GM21723 (cell line): Measurements from ENCODE around the gene STAB2.
"Not testable (repeated sequence)": the region's sequence is repeated elsewhere in the genome, so short reads cannot be mapped to it uniquely, and the experiment has no call there.

ENCODE experiments used
- ATAC-seq: cut with Tn5 transposase; IDR thresholded peaks from one replicate; pipeline ENCODE4 v1.9.1; 2021; ENCODE audit warnings: mild to moderate bottlenecking, moderate library complexity; ENCODE audit not compliant: unreplicated experiment

The STAB2 gene

DNA sequence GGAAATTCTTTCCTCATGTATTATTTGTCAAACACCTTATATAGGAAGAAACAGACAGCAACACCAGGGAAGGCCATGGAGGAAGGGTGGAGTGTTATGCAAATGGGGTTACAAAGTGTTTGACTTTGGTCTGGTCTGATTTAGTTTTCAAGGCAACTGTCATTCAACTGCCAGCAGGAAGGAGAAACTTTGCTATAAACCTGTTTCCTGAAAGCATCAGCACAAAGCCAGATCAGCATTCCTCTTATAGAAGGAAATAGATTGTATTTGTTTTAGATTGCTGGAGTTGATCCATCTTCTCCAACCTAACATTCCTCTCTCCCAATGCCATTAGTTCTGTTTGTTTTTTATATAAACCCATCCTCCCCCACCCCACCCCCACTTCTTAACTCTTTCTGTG lies 65.7 kb downstream of the STAB2 start:
- ATAC-seq = no peak

DNA sequence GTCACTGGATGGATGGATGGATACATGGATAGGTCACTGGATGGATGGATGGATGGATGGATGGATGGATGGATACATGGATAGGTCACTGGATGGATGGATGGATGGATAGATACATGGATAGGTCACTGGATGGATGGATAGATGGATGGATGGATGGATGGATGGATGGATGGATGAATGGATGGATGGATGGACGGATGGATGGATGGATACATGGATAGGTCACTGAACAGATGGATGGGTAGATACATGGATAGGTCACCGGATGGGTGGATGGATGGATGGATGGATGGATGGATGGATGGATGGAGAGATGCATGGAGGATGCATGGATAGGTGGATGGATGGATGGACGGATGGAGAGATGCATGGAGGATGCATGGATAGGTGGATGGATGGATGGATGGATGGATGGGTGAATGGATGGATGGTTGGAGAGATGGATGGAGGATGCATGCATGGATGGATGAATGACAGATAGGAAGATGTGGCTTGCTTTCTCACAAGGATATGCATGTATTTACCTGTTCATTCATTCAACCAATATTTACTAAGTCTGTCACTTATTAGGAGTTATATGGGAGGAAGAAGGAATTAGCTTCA lies 66.6 kb downstream of the STAB2 start:
- ATAC-seq = not testable (repeated sequence)

DNA sequence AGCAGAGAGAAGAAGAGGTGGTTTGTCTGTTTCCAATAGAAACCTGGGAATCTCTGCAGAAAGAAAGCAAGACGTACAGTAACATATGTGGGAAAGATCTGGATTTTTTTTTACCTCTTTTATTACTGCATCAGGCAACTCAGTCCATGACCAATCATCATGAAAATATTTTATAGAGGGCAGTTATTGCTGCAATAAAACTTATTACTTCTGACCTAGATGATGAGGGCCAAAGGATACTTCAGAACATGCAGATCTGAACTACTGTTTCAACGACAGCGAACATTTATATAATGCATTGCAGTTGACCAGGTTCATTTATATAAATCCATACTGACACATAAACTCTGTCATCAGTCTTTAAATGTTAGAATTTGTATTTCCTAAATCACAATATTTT lies 67.7 kb downstream of the STAB2 start:
- no peak for ATAC-seq

DNA sequence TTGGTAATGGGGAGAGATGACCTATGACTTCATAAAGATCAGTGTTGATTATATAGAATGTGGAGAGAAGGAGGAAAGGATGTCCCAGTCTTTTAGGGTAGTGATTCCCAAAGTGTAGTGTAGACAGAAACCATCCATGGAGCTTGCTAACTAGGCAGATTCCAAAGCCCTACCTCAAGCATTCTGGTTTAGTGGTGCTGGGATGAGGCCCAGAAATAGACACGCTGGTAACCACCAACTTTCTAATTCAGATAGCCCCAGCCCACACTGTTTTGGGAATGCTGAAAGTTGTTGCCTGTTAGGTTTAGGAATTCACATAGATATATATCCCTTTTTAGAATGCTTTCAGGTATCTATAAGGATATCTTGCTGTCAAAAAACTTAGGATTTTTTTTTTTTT lies 69.2 kb downstream of the STAB2 start:
- ATAC-seq = no peak

DNA sequence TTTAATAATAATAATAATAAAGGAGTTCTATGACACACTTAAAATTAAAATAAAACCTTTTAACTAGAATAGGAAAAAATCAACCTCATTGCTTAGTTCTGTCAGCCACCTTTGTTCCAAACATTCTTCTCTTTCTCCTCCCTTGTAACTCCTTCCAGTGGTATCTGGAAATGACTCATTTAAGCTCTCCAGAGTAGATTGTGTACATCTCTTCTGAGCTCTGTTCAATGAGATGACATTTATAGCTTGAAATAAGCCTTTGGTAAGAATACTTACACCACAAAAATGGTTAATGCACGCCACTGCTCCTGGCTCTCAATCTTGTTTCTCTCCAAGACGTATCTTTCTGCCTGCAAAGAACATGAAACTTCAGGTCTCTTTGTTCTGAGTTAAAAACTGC lies 70.3 kb downstream of the STAB2 start:
- ATAC-seq = no peak

DNA sequence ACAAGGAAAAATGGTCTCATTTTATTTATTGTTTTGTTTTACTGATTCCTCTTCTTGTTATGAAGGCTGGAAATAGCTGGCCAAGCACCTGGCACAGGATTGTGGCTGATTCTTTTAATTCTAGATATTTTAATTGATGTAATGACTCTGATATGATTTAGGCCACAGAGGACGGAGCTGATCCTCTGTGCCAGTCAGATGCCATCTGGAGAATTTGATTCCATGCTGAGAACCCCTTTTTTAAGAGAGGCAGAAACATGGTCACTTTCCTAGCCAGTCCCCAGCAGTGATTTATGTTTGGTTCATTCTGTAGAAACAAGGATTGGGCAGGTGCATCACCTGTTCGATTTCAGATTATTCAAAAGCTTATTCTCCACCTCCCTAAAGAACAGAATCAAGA lies 77.6 kb downstream of the STAB2 start:
- no peak for ATAC-seq

DNA sequence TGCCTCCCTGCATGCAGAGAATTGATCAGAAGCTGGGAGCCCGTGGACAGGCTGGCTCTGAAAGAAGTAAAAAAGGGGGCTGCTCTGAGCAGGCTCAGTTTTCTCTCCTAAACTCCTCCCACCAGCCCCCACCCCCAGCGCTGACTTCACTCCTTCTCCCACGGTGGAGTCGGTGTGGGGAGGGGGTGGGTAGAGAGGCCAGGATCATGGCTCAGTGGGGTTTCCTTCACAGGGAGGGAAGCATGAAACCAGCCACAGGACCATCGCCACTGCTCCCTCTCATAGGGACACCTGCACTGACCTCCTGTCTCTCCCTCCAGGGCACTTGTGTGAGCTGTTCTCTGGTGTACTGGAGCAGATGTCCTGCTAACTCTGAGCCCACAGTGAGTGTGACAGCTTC lies 78.9 kb downstream of the STAB2 start:
- ATAC-seq = no peak

DNA sequence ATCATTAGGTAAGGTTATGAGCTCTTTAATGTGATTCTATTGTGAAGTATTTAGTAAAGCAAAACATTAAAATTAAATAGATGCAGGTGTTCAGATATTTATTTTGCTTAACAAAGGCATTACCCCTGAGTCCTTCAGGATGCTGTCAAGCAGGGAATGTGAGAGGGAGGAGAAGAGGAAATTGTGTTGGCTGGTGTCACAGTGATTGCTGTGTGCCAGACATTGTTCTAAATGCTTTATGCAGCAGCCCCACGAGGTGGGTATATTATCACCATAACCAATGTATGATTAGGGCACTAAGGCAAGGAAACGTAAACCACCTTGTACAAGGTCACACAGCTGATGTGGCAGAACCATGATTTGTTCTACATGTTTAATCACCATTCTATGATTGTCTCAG lies 80.1 kb downstream of the STAB2 start:
- no peak for ATAC-seq

DNA sequence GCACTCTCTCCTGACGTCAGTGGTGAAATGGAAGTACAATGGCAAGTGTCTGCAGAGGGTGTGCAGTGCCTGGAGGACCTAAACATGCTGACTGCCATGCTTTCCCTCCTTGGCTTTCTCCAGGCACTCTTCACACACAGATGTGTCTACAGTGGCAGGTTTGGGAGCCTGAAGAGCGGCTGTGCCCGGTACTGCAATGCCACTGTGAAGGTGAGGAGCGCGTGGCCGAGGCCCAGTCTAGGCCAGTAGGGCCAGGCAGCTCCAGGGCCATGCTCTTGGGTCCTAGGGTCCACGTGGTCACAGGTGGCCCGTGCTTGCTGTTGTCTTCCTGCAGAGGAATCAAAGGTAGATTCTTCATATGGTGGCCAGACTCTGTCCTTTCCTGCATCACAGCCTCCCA lies 81.4 kb downstream of the STAB2 start:
- no peak for ATAC-seq

DNA sequence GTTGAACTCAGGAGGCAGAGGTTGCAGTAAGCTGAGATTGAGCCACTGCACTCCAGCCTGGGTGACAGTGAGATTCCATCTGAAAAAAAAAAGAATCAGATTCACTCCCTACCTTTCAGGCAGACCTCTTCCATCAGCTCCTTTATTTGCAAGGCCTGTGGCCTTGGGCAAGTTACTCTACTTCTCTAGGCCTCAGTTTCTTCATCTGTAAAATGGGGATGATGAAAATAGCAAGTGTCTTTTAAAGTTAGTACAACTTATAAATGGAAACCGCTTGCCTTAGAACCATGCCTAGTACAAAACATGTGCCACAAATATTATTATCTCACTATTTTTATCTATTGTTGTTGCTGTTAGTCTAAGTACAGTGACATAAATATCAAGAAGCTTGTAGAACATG lies 84.3 kb downstream of the STAB2 start:
- ATAC-seq = no peak

DNA sequence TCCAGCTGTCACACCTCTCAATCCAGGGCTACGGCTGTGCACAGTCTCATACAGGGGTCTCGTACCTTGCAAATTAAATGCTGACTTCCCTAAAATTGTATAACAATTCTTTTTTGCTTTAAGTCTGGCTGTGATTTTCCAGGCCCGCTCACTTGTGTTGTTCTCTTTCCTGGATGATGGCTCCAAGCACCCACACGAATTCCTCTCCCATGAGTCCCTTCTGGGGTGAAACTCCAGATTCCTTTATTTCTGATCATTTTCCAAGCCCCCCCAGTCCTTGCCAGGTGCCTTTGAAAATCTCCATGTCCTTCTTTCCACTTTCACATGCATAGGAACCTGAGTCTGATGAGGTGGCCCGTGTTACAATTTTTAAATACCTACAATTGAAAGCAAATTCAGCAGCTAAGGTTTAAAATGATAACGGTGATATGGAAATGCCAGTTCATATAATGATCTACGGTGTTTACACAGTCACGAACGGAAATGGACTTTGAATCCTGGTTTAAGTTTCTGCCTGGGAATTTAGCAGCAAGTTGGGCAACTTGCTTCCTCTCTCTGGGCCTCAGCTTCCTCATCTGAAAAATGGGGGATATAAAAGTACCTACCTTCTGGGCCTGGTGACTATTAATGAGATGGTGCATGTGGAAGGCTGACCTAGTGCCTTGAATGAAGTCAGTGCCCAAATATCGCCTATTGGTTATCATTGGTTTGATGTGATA lies 85.5 kb downstream of the STAB2 start:
- ATAC-seq = no peak

DNA sequence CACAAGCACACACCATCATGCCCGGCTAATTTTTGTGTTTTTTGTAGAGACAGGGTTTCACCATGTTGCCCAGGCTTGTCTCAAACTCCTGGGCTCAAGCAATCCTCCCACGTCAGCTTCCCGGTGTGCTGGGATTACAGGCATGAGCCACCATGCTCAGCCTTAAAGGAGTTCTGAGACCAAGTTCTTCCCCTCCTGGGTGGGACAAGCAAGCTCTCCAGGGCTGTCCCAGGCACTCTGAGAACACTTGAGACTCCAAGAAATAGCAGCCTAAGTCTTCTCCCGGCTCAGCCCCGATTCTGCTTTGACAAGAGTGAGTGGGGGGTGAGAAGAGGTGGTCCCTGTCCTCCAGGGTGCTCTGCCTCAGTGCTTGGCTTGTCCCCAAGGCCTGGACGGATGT lies 86.4 kb downstream of the STAB2 start:
- ATAC-seq = no peak

DNA sequence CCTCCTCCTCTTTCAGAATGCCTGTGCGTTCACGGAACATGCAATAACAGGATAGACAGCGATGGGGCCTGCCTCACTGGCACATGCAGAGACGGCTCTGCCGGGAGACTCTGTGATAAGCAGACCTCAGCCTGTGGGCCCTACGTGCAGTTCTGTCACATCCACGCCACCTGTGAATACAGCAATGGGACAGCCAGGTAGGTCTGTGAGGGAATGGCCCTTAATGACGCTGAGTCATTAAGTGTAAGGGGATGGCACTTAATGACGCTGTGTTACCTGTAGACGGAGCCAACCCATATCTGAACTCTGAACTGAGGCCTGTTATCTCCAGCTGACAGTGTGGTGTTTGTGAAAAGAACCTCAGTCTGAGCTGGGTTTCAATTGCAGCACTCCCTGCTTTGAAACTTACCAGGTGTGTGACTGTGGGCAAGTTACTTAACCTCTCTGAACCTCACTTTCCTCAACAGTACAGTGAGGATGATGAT lies 86.9 kb downstream of the STAB2 start:
- ATAC-seq = no peak

DNA sequence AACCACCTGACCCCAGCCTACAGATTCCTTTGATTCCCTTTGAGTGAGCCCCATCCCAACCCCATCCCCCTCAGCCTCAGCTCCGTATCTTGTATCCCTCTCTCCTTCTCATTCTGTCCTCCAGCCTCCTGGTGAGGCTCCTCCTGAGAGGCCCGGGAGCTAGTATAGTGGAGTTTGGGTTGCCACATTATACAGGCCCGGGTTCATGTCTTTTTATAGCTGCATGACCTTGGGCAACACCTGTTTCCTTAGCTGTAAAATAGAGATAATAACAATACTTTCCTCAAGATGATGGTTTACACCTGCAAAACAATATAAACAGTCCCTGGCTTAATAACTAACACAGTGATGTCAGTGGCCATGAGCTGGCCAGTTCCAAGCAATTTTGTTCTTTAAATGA lies 89.8 kb downstream of the STAB2 start:
- no peak for ATAC-seq

DNA sequence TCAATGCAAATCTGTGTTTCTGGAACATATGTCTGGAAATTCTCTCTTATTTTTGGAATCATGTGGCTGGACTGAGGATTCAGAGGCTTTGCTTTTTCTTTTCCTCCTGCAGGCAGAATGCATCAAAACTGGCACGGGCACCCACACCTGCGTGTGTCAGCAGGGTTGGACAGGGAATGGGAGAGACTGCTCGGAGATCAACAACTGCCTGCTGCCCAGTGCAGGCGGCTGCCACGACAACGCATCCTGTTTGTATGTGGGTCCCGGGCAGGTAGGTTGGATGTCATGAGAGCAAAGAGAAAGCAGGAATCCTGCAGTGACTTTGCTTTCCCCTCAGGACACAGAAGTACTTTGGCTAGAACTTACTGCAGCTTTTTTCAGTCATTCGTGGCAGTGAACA lies 90.3 kb downstream of the STAB2 start:
- no peak for ATAC-seq

DNA sequence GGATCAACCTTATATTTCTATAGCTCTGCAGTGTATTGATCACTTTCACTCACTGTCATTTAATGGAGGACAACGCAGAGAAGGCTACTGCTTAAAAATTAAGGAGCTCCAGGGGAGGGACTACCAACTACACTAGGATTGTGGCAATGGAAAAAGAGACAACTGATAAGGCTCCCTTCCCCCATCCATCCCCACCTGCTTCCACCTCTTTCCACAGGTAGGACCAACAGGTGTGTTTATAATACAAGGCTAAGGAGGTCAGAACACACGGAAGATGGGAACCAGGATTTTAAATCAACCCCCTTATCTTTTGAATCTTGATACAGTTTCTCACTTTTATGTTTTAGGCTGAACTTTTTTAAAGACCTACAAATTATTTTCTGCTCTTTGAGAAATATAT lies 90.8 kb downstream of the STAB2 start:
- ATAC-seq = no peak

DNA sequence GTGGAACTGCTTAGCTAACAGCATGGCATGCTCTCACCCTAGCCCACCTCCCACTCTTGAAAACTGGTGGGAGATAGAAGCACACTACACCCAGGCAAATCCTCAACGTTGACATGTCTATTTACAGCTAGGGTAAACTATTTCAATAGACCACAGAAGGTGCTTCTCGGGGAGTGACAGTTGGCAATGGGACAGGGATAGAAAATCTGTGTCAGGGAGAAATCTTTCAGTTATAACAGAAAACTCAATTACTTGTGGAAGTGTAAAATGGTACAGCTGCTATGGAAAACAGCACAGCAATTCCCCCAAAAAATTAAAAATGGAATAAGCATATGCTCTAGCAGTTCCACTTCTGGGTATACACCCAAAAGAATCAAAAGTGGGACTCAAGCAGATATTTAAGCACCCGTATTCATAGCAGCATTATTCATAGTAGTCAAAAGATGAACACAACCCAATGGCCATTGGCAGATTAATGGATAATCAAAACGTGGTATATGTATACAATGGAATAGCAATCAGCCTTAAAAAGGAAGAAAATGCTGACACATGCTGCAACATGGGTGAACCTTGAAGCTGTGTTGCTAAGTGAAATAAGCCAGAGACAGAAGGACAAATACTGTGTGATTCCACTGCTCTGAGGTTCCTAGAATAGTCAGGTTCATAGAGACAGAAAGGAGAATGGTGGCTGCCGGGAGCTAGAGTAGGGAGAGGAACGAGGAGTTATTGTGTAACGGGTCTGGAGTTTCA lies 92.5 kb downstream of the STAB2 start:
- no peak for ATAC-seq

DNA sequence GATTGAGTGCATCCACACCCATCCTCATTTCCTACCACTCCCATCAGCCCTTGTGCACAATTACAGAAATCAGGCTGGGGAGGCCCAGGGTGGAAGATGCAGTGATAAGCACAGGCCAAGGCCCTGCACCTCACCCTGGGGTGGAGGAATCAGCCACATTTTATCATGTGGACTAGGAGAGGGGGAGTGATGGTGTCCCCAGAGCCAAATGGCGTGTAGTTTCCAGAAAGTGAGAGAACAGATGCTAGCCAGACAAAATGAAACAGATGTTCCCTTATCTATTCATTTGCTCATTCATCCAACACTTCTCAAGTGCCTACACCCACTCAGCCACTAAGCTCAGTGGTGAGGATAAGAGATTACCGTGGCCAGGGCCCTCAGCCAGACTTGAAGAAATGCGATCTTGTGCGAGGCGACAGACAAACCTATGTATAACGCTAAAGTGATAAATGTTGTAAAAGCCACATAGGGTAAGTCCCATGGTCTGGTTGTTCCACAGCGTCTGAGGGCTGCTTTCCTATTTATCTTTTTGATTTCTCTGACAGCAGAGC lies 93.6 kb downstream of the STAB2 start:
- no peak for ATAC-seq

DNA sequence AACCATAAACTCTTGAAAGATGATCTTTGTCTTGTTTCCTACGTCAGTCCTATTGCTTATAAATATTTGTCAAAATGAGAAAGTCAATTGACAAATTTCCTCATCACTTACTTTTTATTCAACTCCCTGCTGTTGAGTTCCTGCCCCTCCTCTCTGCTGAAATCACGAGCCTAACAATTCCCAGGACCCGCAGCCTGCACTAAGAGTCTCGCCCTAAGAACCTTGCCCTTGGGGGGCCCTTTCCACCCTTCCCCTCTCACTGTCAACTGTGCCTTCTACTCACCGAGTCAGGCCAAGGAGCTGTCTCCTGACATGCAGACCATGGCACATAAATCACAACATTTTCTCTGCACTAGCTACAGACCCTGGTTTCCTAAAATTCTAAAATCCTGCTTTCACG lies 99.0 kb downstream of the STAB2 start:
- no peak for ATAC-seq

DNA sequence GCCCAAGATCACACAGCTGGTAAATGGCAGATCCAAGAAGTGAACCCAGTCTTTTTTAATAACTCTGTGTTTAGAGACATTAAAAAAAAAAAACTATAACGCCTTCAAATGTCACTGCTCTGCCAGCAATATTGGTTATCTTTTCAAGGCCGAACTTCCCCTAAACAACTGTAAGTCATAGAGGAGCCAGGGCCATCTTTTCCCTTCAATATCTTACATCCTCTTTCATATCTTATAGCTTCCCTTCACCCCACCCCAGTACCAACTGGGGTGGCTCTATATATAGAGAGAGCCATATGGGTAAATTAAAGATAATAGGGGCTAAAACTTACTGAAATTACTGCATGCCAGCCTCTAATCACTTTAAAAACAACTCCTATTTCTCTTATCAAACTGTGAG lies 100.2 kb downstream of the STAB2 start:
- ATAC-seq = no peak

DNA sequence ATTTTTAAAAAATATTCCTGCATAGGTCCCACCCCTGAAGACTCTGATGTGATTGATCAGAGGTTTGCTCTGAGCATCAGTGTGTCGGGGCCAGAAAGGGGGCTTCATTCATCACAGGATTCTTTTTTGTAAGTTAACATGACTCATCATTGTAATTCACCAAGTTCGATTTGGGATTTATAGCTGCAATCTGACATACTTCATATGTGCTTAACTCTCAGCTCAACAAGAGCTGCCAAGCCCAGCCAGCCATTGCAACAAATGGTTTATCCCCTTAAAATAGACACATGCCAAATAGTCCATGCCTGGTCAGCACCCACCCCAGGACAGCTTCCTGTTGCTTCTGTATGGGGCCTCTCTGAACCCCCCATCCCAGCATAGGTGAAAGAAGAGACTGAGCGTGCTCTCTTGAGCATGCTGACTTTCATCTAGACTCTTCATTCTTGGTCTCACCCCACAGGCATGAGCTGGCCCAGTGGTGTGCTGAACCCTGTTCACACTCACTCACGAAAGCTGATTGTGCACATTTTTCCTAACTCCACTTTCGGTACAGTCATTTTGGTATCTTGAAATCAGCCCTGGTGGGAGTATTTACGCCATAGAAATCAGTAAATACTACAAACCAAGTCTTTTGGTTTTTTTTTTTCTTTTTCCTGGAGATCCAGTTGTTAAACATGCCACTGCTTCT lies 101.4 kb downstream of the STAB2 start:
- ATAC-seq = no peak
